OCI-LY7 (cell line): Measurements from ENCODE around the gene ALK.

Experiments
- EZH2phosphoT487 ChIP-seq: fragments of 200-600 bp; sonication (generic); IDR thresholded peaks from 2 replicates; pipeline ENCODE4 v1.6.1; 2018; ENCODE audit warnings: low read depth, borderline replicate concordance, mild to moderate bottlenecking, mixed run types, antibody characterized with exemption, low read length, moderate library complexity, mixed read lengths
- TF ChIP-seq, protein P1 (sequence below): fragments of 200-600 bp; sonication (generic); conservative IDR thresholded peaks from 2 replicates; pipeline ENCODE4 v1.5.1; 2014; ENCODE audit warnings: mild to moderate bottlenecking, antibody characterized with exemption, low read length, moderate library complexity, mixed read lengths

DNA sequence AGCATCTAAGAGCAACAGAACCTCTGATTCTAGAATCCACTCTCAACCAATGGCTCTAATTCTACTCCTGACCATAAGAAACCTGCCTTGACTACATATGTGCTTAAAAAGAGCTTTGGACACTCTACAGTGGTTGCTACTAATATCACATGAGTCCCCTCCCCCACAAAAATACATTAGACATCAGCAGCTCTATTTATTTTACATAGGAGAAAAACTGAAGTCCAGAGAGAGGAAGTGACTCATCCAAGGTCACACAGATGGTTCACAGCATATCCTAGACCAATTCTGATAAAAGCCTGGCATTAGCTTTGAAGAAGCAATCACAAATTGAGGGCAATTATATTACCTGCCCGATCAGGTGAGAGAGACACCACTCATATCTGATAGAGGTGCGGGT lies 49.8 kb downstream of the ALK start:
- TF ChIP-seq, protein P1, sequence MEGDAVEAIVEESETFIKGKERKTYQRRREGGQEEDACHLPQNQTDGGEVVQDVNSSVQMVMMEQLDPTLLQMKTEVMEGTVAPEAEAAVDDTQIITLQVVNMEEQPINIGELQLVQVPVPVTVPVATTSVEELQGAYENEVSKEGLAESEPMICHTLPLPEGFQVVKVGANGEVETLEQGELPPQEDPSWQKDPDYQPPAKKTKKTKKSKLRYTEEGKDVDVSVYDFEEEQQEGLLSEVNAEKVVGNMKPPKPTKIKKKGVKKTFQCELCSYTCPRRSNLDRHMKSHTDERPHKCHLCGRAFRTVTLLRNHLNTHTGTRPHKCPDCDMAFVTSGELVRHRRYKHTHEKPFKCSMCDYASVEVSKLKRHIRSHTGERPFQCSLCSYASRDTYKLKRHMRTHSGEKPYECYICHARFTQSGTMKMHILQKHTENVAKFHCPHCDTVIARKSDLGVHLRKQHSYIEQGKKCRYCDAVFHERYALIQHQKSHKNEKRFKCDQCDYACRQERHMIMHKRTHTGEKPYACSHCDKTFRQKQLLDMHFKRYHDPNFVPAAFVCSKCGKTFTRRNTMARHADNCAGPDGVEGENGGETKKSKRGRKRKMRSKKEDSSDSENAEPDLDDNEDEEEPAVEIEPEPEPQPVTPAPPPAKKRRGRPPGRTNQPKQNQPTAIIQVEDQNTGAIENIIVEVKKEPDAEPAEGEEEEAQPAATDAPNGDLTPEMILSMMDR: no peak
- TF ChIP-seq EZH2phosphoT487: no peak
